ENCODE results near the gene ELMO2. TPM values are rescaled to one million over a fixed set of nuclear protein-coding genes. Genes with fewer than 3 reads are reported as not detected.

The ELMO2 gene
- total and polyA plus RNA-seq, 2 of the 4 experiments (the other 2 are of a cell fraction): 29.2 to 52.7 TPM

- no peak overlapping the region for H2BK15ac ChIP-seq (ENCODE audit: low read depth, low read length)
- H3K4ac ChIP-seq (ENCODE audit: low read depth, low read length): no peak overlapping the region
- H3K36me3 ChIP-seq (ENCODE audit: control insufficient read depth, insufficient read depth, low read length): no peaks in the 10 kb centered on the region
- H4K91ac ChIP-seq (ENCODE audit: insufficient read depth, low read depth, low read length): no peak overlapping the region
- H3K27ac ChIP-seq (ENCODE audit: insufficient read depth, low read length): no peak overlapping the region
- no peaks in the 10 kb centered on the region for H3K9me1 ChIP-seq (ENCODE audit: insufficient read depth, low read length)
- no peaks in the 10 kb centered on the region for H3K4me1 ChIP-seq (ENCODE audit: control insufficient read depth, insufficient read depth, low read length)
- no peak overlapping the region for H3K9ac ChIP-seq (ENCODE audit: low read depth, low read length)
- DNase-seq (no peak), ATAC-seq (ENCODE audit: low read depth) (no peak)
- no peaks in the 10 kb centered on the region for H3K79me1 ChIP-seq (ENCODE audit: low read depth in 1 of 2, low read length in 2 of 2)
- POLR2A ChIA-PET (ENCODE audit: unreplicated experiment): interaction anchor here (0.5 kb wide), 1 partner anchor 262 kb away, joined by 3 read pairs; no protein-coding TSS in a partner anchor
- in situ Hi-C loops (cut with MboI; ENCODE audit: low sequenced_read_pairs): no loop called here
- no peak overlapping the region for H4K5ac ChIP-seq (ENCODE audit: low read depth, low read length)
- no peak for TF ChIP-seq ELK1 (IDR thresholded peaks at IDR 0.05; ENCODE audit: borderline replicate concordance, low read depth, low read length)
- TF ChIP-seq POLR2A (IDR thresholded peaks at IDR 0.05; ENCODE audit: low read depth, low read length): no peak
- no peak for TF ChIP-seq CHD1 (IDR thresholded peaks at IDR 0.05; ENCODE audit: low read depth, low read length)
- TF ChIP-seq CEBPB (IDR thresholded peaks at IDR 0.05; ENCODE audit: low read depth, low read length): no peak
- no peak for TF ChIP-seq CTCF (conservative IDR thresholded peaks at IDR 0.05; ENCODE audit: low read depth, low read length)
- no peak for TF ChIP-seq BHLHE40 (IDR thresholded peaks at IDR 0.05; ENCODE audit: low read depth, low read length)
- TF ChIP-seq NFE2L2 (IDR thresholded peaks at IDR 0.05; ENCODE audit: low read depth, low read length): no peak
- no peak for TF ChIP-seq RFX5 (IDR thresholded peaks at IDR 0.05; ENCODE audit: low read depth, low read length)
- no peak for TF ChIP-seq RCOR1 (IDR thresholded peaks at IDR 0.05; ENCODE audit: insufficient replicate concordance, low read length)
- TF ChIP-seq MXI1 (IDR thresholded peaks at IDR 0.05; ENCODE audit: borderline replicate concordance, low read depth, low read length): no peak
- no peak for TF ChIP-seq MAFK (IDR thresholded peaks at IDR 0.05; ENCODE audit: low read depth, low read length)
- TF ChIP-seq FOS (IDR thresholded peaks at IDR 0.05; ENCODE audit: low read depth, low read length): no peak
- TF ChIP-seq USF2 (IDR thresholded peaks at IDR 0.05; ENCODE audit: low read depth, low read length): no peak
- TF ChIP-seq MAZ (IDR thresholded peaks at IDR 0.05; ENCODE audit: borderline replicate concordance, low read depth, low read length): no peak
- TF ChIP-seq RAD21 (IDR thresholded peaks at IDR 0.05; ENCODE audit: low read length): no peak
- TF ChIP-seq SMC3 (IDR thresholded peaks at IDR 0.05; ENCODE audit: low read depth, low read length): no peak
- WGBS, 2 experiments (ENCODE audit: extremely low coverage in 2 of 2, insufficient read length in 1 of 2): 41% methylated on average over 4 of the region's 7 CpGs; no CpG with 5 or more reads in 1 of the 2 experiments
- H3K4me3 ChIP-seq (ENCODE audit: insufficient read depth, low read depth, low read length): no peak overlapping the region
- dilution Hi-C loops (cut with HindIII; ENCODE audit: low sequenced_read_pairs, unreplicated experiment): no loop called here
- H4K20me1 ChIP-seq (ENCODE audit: insufficient read depth, low read length): no peaks in the 10 kb centered on the region
- no peaks in the 10 kb centered on the region for H3K9me3 ChIP-seq (ENCODE audit: control insufficient read depth, insufficient read depth, low read length)
- H2BK120ac ChIP-seq (ENCODE audit: low read depth, low read length): no peak overlapping the region
- CTCF ChIA-PET: no interaction called here
- H2BK20ac ChIP-seq (ENCODE audit: low read depth, low read length): no peak overlapping the region
- H4K8ac ChIP-seq (ENCODE audit: low read depth in 2 of 2, low read length in 2 of 2): no peak overlapping the region
- no TSS peak for BruUV-seq (replicated peaks)
- H3K4me2 ChIP-seq (ENCODE audit: low read depth, low read length): no peak overlapping the region
- intact Hi-C loops (cut with micrococcal nuclease): no loop called here
- H3K56ac ChIP-seq (ENCODE audit: extremely low read depth, insufficient read depth, low read length): no peak overlapping the region
- H2AK9ac ChIP-seq (replicated peaks; ENCODE audit: low read depth, low read length, poor library complexity): no peak overlapping the region
- no peak overlapping the region for H3K23ac ChIP-seq (ENCODE audit: low read depth, low read length)
- H3K27me3 ChIP-seq (ENCODE audit: control insufficient read depth, insufficient read depth, low read length): peaks cover 76% of the 10 kb centered on the region
- H2AK5ac ChIP-seq (ENCODE audit: low read depth, low read length): no peak overlapping the region
- H2BK5ac ChIP-seq (ENCODE audit: low read depth, low read length, poor library complexity, severe bottlenecking): no peak overlapping the region
- H3K14ac ChIP-seq (replicated peaks; ENCODE audit: low read depth, low read length): no peak overlapping the region
- no peak overlapping the region for H3K18ac ChIP-seq (ENCODE audit: low read depth, low read length)
- no peak overlapping the region for H2AFZ ChIP-seq (replicated peaks; ENCODE audit: low read length, poor library complexity)
These were observed 88.7 kb downstream of the ELMO2 start for GRCh38 chr20:46317685-46318177.
